Stomach (tissue), 9 donors: ENCODE measurements around the gene HS6ST3. TPM values are rescaled to one million over a fixed set of nuclear protein-coding genes. Genes with fewer than 3 reads are reported as not detected.
A peak's percentile ranks its signal among the peaks of the same experiment; 100 is the strongest.

Source experiments
- DNase-seq, 2 donors: peaks; one replicate each; pipeline versions ENCODE4 v3.0.0 to v3.0.0-alpha.2; 2013 to 2019
- H3K27ac ChIP-seq, 5 donors: fragments of 200-600 bp in 4 of 5; sonication (generic) in 4 of 5; one replicate each; pipeline ENCODE4 v1.5.1; 2013 to 2019; ENCODE audit warnings: mild to moderate bottlenecking in 1 of 5, moderate library complexity in 1 of 5
- H3K27me3 ChIP-seq, 3 donors: fragments of 200-600 bp; sonication (generic); one replicate each; pipeline ENCODE4 v1.5.1; 2017 to 2019; ENCODE audit warnings: mixed run types in 1 of 3
- H3K36me3 ChIP-seq, 4 donors: fragments of 200-600 bp; sonication (generic); 1 replicate in 3 of 4; 2 replicates in 1 of 4; pipeline ENCODE4 v1.5.1; 2016 to 2019
- H3K4me1 ChIP-seq, 4 donors: fragments of 200-600 bp; sonication (generic); one replicate each; pipeline ENCODE4 v1.5.1; 2016 to 2019
- H3K4me3 ChIP-seq, 4 donors: fragments of 200-600 bp; sonication (generic) in 3 of 4; one replicate each; pipeline ENCODE4 v1.5.1; 2016 to 2019; ENCODE audit warnings: mild to moderate bottlenecking in 1 of 4
- H3K9me3 ChIP-seq, 4 donors: fragments of 200-600 bp; sonication (generic); one replicate each; pipeline ENCODE4 v1.5.1; 2016 to 2019
- EP300 ChIP-seq: sonication (generic); formaldehyde crosslinking; IDR thresholded peaks from one replicate; pipeline ENCODE4 v1.6.1; 2017; ENCODE audit warnings: antibody characterized with exemption
- POLR2A ChIP-seq, 4 donors: fragments of 450-650 bp; IDR thresholded peaks; one replicate each; pipeline ENCODE4 v1.6.1; 2016; ENCODE audit warnings: antibody characterized with exemption in 4 of 4, control low read depth in 2 of 4, mild to moderate bottlenecking in 1 of 4, moderate library complexity in 1 of 4
- POLR2AphosphoS5 ChIP-seq, 3 donors: sonication (generic); formaldehyde crosslinking; IDR thresholded peaks; one replicate each; pipeline ENCODE4 v1.6.1; 2016; ENCODE audit warnings: antibody characterized with exemption in 3 of 3
- WGBS, 5 donors: extraction: QIAGEN DNeasy Blood & Tissue Kit in 3 of 5; methylation state at CpG; one replicate each; pipeline versions ENCODE4 v1.1.5 to v1.1.7; 2013 to 2018; 5-methylcytosine and 5-hydroxymethylcytosine counted together
- intact Hi-C: fragments of 100-400 bp; cut with DNase I; formaldehyde crosslinking; loops from one replicate; pipeline ENCODE4 v1.15.1; 2023; ENCODE audit warnings: low total_unique reads
- polyA plus RNA-seq, 3 donors: library from polyadenylated mRNA; stranded (reverse); fragments of 200-250 nt; gene quantifications; one replicate each; pipeline ENCODE4 v1.2.3, GENCODE V29; 2013
- total RNA-seq, 5 donors: library from RNA; depleted of rRNA; stranded (reverse); fragments of >200 nt; gene quantifications; one replicate each; pipeline versions ENCODE4 v1.1.0 to v1.2.3, GENCODE V29; 2014 to 2016
- TF ChIP-seq, protein P1 (sequence below), 7 experiments: fragments of 450-650 bp in 4 of 7; fragments of 200-600 bp in 3 of 7; sonication (generic) in 3 of 7; IDR thresholded peaks; one replicate each; pipeline ENCODE4 v1.5.1; 2016 to 2019; ENCODE audit warnings: antibody characterized with exemption in 7 of 7, control low read depth in 2 of 7, mild to moderate bottlenecking in 1 of 7
- donor health status: healthy with polysubstance abuse.
- donor health status: Bipolar disorder and iron deficiency.
- donor health status: healthy.

Gene HS6ST3
- total and polyA plus RNA-seq, 8 donors, result 0.15 to 4.0 (median 0.75) TPM; not detected in 1

DNA sequence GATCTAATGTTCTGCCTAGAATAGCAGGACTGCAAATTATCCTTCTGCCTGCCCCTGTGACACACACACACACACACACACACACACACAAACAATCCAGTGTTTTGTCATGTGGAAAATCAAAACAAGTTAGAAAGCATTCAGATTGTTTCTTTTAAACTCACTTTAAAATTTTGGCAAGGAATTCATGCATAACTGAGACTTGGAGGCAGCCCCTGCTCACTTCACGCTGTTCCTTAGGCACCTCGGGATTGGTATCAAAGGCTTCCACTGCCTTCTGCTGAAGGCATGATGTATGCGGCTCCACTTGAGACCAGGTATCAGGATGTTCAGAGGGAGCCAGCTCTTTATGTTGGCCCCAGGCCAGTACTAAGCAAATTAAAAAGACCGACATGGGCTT is 745.6 kb downstream of the HS6ST3 start:
- H3K27ac ChIP-seq, result no peak overlapping the region
- H3K4me3 ChIP-seq, result no peak overlapping the region
- peaks cover 0 to 4% (median 0%) of the 10 kb centered on the region in 4 donors for H3K9me3 ChIP-seq
- no peaks in the 10 kb centered on the region for H3K36me3 ChIP-seq
- H3K4me1 ChIP-seq, result no peaks in the 10 kb centered on the region
- H3K27me3 ChIP-seq, result no peaks in the 10 kb centered on the region
- no peak for DNase-seq
- intact Hi-C loops, result no loop called here
- no peak for TF ChIP-seq EP300
- TF ChIP-seq POLR2A (IDR thresholded peaks at IDR 0.05), result no peak
- no peak for TF ChIP-seq POLR2AphosphoS5 (IDR thresholded peaks at IDR 0.05)
- TF ChIP-seq, protein P1, sequence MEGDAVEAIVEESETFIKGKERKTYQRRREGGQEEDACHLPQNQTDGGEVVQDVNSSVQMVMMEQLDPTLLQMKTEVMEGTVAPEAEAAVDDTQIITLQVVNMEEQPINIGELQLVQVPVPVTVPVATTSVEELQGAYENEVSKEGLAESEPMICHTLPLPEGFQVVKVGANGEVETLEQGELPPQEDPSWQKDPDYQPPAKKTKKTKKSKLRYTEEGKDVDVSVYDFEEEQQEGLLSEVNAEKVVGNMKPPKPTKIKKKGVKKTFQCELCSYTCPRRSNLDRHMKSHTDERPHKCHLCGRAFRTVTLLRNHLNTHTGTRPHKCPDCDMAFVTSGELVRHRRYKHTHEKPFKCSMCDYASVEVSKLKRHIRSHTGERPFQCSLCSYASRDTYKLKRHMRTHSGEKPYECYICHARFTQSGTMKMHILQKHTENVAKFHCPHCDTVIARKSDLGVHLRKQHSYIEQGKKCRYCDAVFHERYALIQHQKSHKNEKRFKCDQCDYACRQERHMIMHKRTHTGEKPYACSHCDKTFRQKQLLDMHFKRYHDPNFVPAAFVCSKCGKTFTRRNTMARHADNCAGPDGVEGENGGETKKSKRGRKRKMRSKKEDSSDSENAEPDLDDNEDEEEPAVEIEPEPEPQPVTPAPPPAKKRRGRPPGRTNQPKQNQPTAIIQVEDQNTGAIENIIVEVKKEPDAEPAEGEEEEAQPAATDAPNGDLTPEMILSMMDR (IDR thresholded peaks at IDR 0.05), result no peak
- WGBS, 5 donors, result 53 to 68% (median 61%) methylated on average over 4 of the region's 4 CpGs

DNA sequence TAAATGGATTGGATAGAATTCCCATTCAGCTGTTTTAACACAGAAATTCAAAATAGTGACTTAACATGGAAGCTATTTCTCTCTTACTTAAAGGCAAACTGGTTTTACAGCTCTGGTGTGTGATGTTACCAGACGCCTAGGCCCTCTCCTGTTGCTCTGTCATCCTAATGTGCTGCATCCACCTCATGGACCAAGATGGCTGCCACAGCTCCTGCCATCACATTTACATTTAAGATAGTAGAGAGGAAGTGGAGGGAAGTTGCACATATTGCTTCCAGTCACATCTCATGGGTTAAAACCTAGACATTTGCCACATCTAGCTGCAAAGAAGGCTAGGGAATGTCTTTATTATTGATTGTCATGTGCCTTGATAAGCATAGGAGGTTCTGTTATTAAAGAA is 746.8 kb downstream of the HS6ST3 start:
- Histone ChIP-seq H3K4me1 (no peaks in the 10 kb centered on the region), H3K36me3 (no peaks in the 10 kb centered on the region), H3K9me3 (peaks cover 0 to 4% (median 0%) of the 10 kb centered on the region in 4 donors), H3K4me3 (no peak overlapping the region), H3K27ac (no peak overlapping the region), H3K27me3 (no peaks in the 10 kb centered on the region)
- no peak for DNase-seq
- 92 to 100% (median 97%) methylated on average over 1 of the region's 1 CpG for WGBS, 5 donors
- TF ChIP-seq, protein P1 (IDR thresholded peaks at IDR 0.05), result no peak
- TF ChIP-seq EP300 (no peak), POLR2AphosphoS5 (IDR thresholded peaks at IDR 0.05) (no peak), POLR2A (IDR thresholded peaks at IDR 0.05) (no peak)
- intact Hi-C loops, result no loop called here

DNA sequence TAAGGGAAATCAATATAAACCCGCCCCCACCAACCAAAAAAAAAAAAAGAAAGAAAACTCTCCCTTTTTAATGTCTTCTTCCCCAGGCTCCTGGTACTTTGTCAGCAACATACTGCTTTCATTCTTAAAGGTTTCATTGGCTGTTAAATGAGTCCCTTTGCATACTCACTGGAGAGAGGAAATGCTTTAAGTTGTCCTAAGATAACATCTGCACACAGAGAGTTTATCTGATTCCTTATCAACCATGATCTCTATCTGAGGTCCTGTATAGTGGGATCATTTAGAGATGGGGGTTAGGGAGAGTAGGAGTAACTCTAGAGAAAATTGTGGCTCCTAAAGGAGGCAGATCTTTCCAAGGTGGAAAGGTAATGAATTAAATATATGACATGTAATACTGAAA is 747.9 kb downstream of the HS6ST3 start:
- Histone ChIP-seq H3K4me3 (no peak overlapping the region), H3K9me3 (peaks cover 0 to 4% (median 0%) of the 10 kb centered on the region in 4 donors), H3K27me3 (no peaks in the 10 kb centered on the region), H3K36me3 (no peaks in the 10 kb centered on the region), H3K4me1 (no peaks in the 10 kb centered on the region), H3K27ac (no peak overlapping the region)
- TF ChIP-seq EP300 (no peak), POLR2A (IDR thresholded peaks at IDR 0.05) (no peak), POLR2AphosphoS5 (IDR thresholded peaks at IDR 0.05) (no peak)
- TF ChIP-seq, protein P1 (IDR thresholded peaks at IDR 0.05), result no peak
- DNase-seq, result no peak
- WGBS, 5 donors, result 77 to 95% (median 85%) methylated on average over 1 of the region's 1 CpG
- intact Hi-C loops, result no loop called here

GRCh38 chr13:96844195-96844594 is 754.3 kb downstream of the HS6ST3 start:
- Histone ChIP-seq H3K4me3 (no peak overlapping the region), H3K4me1 (peaks cover 0 to 7% (median 2%) of the 10 kb centered on the region in 4 donors), H3K27ac (no peak overlapping the region), H3K36me3 (no peaks in the 10 kb centered on the region), H3K27me3 (no peaks in the 10 kb centered on the region), H3K9me3 (no peaks in the 10 kb centered on the region)
- TF ChIP-seq POLR2AphosphoS5 (IDR thresholded peaks at IDR 0.05) (peak in 1 of 3 donors; percentile 3), POLR2A (IDR thresholded peaks at IDR 0.05) (no peak), EP300 (no peak)
- TF ChIP-seq, protein P1 (IDR thresholded peaks at IDR 0.05), result no peak
- intact Hi-C loops, result no loop called here
- no peak for DNase-seq
